ENCODE measurements around the gene MAN1C1.

- TF ChIP-seq, protein P1, sequence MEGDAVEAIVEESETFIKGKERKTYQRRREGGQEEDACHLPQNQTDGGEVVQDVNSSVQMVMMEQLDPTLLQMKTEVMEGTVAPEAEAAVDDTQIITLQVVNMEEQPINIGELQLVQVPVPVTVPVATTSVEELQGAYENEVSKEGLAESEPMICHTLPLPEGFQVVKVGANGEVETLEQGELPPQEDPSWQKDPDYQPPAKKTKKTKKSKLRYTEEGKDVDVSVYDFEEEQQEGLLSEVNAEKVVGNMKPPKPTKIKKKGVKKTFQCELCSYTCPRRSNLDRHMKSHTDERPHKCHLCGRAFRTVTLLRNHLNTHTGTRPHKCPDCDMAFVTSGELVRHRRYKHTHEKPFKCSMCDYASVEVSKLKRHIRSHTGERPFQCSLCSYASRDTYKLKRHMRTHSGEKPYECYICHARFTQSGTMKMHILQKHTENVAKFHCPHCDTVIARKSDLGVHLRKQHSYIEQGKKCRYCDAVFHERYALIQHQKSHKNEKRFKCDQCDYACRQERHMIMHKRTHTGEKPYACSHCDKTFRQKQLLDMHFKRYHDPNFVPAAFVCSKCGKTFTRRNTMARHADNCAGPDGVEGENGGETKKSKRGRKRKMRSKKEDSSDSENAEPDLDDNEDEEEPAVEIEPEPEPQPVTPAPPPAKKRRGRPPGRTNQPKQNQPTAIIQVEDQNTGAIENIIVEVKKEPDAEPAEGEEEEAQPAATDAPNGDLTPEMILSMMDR (IDR thresholded peaks at IDR 0.05 in 2 of 3, conservative IDR thresholded peaks at IDR 0.05 in 1 of 3; ENCODE audit: control insufficient read depth in 2 of 3, extremely low read depth in 1 of 3, insufficient read depth in 1 of 3, low read depth in 3 of 3, low read length in 3 of 3) = no peak
- TF ChIP-seq, protein P2, sequence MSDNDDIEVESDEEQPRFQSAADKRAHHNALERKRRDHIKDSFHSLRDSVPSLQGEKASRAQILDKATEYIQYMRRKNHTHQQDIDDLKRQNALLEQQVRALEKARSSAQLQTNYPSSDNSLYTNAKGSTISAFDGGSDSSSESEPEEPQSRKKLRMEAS (IDR thresholded peaks at IDR 0.05; ENCODE audit: low read depth, low read length) = no peak
- no peak for TF ChIP-seq POLR2AphosphoS5 (IDR thresholded peaks at IDR 0.05; ENCODE audit: low read length)
- no peak for TF ChIP-seq GABPA (IDR thresholded peaks at IDR 0.05; ENCODE audit: low read depth)
- no peak for TF ChIP-seq SMAD1 (IDR thresholded peaks at IDR 0.05; ENCODE audit: low read depth, partially characterized antibody)
Measured at GRCh38 chr1:25654109-25654660, 37.6 kb downstream of the MAN1C1 start.

All from GM12878 (cell line).